ENCODE measurements around the gene ALK.

DNA sequence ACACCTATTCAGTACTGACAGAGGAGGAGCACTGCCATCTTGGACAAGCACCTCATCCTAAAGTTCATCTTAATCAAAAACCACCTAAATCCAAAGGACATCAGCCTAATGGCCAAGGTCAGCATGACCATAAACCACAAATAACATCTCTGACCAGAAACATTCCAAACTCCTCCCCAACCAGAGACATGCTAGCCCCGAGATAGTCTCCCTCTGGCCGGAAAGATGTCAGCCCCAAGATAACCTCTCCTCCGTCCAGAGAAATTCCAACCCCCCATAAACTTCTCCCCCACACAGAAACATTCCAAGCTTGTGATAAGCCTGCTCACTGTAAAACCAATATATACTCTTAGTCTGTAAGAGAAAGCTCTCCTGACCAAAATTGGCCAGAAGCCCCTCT lies 545.5 kb downstream of the ALK start:
- TF ChIP-seq, protein P1, sequence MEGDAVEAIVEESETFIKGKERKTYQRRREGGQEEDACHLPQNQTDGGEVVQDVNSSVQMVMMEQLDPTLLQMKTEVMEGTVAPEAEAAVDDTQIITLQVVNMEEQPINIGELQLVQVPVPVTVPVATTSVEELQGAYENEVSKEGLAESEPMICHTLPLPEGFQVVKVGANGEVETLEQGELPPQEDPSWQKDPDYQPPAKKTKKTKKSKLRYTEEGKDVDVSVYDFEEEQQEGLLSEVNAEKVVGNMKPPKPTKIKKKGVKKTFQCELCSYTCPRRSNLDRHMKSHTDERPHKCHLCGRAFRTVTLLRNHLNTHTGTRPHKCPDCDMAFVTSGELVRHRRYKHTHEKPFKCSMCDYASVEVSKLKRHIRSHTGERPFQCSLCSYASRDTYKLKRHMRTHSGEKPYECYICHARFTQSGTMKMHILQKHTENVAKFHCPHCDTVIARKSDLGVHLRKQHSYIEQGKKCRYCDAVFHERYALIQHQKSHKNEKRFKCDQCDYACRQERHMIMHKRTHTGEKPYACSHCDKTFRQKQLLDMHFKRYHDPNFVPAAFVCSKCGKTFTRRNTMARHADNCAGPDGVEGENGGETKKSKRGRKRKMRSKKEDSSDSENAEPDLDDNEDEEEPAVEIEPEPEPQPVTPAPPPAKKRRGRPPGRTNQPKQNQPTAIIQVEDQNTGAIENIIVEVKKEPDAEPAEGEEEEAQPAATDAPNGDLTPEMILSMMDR (IDR thresholded peaks at IDR 0.05) = no peak
- TF ChIP-seq ZFX (IDR thresholded peaks at IDR 0.05; ENCODE audit: borderline replicate concordance) = no peak

Measured in 22Rv1 (cell line).